ENCODE results near the gene MXD4. TPM values are rescaled to one million over a fixed set of nuclear protein-coding genes. Genes with fewer than 3 reads are reported as not detected.
"Not testable (repeated sequence)": the region's sequence is repeated elsewhere in the genome, so short reads cannot be mapped to it uniquely, and the experiment has no call there.

Gene MXD4
- total RNA-seq, 1 donor from 2014 or later = 92.3 TPM

DNA sequence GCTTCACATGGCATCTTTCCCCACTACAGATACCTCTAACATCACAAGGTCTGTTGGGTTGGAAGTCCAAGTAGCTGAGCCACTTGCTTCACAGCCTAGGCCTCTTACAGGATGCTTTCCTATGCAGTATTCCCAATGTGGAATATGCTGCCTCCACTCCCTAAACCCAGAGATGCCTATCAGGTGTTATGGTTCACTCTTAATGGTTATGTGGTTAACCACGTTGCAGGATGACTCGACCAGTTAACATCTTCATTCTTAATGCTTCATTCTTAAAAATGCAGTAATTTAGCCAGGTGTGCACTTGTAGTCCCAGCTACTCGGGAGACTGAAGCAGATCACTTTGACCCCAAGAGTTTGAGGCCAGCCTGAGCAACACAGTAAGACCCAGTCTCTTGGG is 44.2 kb downstream of the MXD4 start:
- H3K27me3 Mint-ChIP-seq (ENCODE audit: low read depth, unreplicated experiment) = peaks cover 23% of the 10 kb centered on the region

DNA sequence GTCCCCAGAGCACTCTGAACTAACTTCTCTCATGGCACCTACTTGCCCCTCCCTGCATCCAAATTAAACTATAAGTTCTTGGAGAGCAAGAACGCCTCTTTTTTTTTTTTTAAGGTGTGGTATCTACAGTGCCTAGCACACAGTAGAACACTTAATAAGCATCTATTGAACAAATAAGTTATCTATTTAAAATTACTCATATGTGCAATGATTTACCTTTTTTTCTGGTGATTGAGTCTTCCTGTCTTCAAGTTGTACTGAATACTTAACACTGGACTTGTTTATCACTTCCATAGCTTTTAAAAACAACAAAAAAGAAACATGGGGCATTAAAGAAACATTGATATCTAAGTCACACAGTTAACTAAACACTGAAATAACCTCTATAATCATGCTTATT is 49.1 kb downstream of the MXD4 start:
- H2AFZ ChIP-seq (ENCODE audit: low read depth, low read length) = no peak overlapping the region
- H3K9me3 Mint-ChIP-seq (ENCODE audit: unreplicated experiment) = no peaks in the 10 kb centered on the region
- H3K36me3 ChIP-seq (ENCODE audit: insufficient read depth, low read length) = no peaks in the 10 kb centered on the region
- no peak overlapping the region for H3K4me3 Mint-ChIP-seq (ENCODE audit: unreplicated experiment)
- no peaks in the 10 kb centered on the region for H3K79me2 ChIP-seq (ENCODE audit: insufficient read depth, low read length)
- H3K9me3 ChIP-seq (ENCODE audit: insufficient read depth, low read depth, low read length) = no peaks in the 10 kb centered on the region
- no peak overlapping the region for H3K27ac ChIP-seq (ENCODE audit: low read depth, low read length)
- no peaks in the 10 kb centered on the region for H3K4me1 ChIP-seq (ENCODE audit: insufficient read depth, low read length)
- FAIRE-seq (no peak), DNase-seq (ENCODE audit: low read depth) (no peak)
- no peak overlapping the region for H3K4me3 ChIP-seq (ENCODE audit: insufficient read depth, low read depth, low read length)
- H3K27me3 Mint-ChIP-seq (ENCODE audit: low read depth, unreplicated experiment) = peaks cover 25% of the 10 kb centered on the region
- peaks cover 9% of the 10 kb centered on the region for H4K20me1 ChIP-seq (ENCODE audit: insufficient read depth, low read length)
- H3K4me1 Mint-ChIP-seq (ENCODE audit: low read depth, unreplicated experiment) = peaks cover 2% of the 10 kb centered on the region
- H3K9ac ChIP-seq (ENCODE audit: low read length) = no peak overlapping the region
- no peak overlapping the region for H3K27ac Mint-ChIP-seq (ENCODE audit: unreplicated experiment)
- no peak overlapping the region for H3K4me2 ChIP-seq (ENCODE audit: low read length)
- TF ChIP-seq, protein P1, sequence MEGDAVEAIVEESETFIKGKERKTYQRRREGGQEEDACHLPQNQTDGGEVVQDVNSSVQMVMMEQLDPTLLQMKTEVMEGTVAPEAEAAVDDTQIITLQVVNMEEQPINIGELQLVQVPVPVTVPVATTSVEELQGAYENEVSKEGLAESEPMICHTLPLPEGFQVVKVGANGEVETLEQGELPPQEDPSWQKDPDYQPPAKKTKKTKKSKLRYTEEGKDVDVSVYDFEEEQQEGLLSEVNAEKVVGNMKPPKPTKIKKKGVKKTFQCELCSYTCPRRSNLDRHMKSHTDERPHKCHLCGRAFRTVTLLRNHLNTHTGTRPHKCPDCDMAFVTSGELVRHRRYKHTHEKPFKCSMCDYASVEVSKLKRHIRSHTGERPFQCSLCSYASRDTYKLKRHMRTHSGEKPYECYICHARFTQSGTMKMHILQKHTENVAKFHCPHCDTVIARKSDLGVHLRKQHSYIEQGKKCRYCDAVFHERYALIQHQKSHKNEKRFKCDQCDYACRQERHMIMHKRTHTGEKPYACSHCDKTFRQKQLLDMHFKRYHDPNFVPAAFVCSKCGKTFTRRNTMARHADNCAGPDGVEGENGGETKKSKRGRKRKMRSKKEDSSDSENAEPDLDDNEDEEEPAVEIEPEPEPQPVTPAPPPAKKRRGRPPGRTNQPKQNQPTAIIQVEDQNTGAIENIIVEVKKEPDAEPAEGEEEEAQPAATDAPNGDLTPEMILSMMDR (IDR thresholded peaks at IDR 0.05; ENCODE audit: insufficient read depth, low read depth, low read length) = no peak
- no peak for TF ChIP-seq EZH2 (IDR thresholded peaks at IDR 0.05; ENCODE audit: insufficient read depth, low read length)
- H3K36me3 Mint-ChIP-seq (ENCODE audit: low read depth, unreplicated experiment) = peaks cover 5% of the 10 kb centered on the region
- peaks cover 5% of the 10 kb centered on the region for H3K27me3 ChIP-seq (ENCODE audit: insufficient read depth, low read length)

More for the DNA sequence above, 44.2 kb downstream of the MXD4 start:
- Histone ChIP-seq H3K4me2 (ENCODE audit: low read length) (no peak overlapping the region), H3K27ac (ENCODE audit: low read depth, low read length) (no peak overlapping the region), H2AFZ (ENCODE audit: low read depth, low read length) (no peak overlapping the region), H3K4me1 (ENCODE audit: insufficient read depth, low read length) (peaks cover 4% of the 10 kb centered on the region), H3K79me2 (ENCODE audit: insufficient read depth, low read length) (no peaks in the 10 kb centered on the region), H3K36me3 (ENCODE audit: insufficient read depth, low read length) (no peaks in the 10 kb centered on the region), H4K20me1 (ENCODE audit: insufficient read depth, low read length) (peaks cover 21% of the 10 kb centered on the region), H3K4me3 (ENCODE audit: insufficient read depth, low read depth, low read length) (no peak overlapping the region), H3K27me3 (ENCODE audit: insufficient read depth, low read length) (peaks cover 5% of the 10 kb centered on the region), H3K9ac (ENCODE audit: low read length) (no peak overlapping the region), H3K9me3 (ENCODE audit: insufficient read depth, low read depth, low read length) (no peaks in the 10 kb centered on the region)
- FAIRE-seq (no peak), DNase-seq (ENCODE audit: low read depth) (peak; percentile 74)
- Mint-ChIP-seq H3K4me3 (ENCODE audit: unreplicated experiment) (no peak overlapping the region), H3K4me1 (ENCODE audit: low read depth, unreplicated experiment) (peaks cover 12% of the 10 kb centered on the region), H3K9me3 (ENCODE audit: unreplicated experiment) (no peaks in the 10 kb centered on the region), H3K36me3 (ENCODE audit: low read depth, unreplicated experiment) (peaks cover 3% of the 10 kb centered on the region), H3K27ac (ENCODE audit: unreplicated experiment) (no peak overlapping the region)
- TF ChIP-seq, protein P1 (IDR thresholded peaks at IDR 0.05; ENCODE audit: insufficient read depth, low read depth, low read length) = no peak
- no peak for TF ChIP-seq EZH2 (IDR thresholded peaks at IDR 0.05; ENCODE audit: insufficient read depth, low read length)

GRCh38 chr4:2202789-2203188 is 59.1 kb downstream of the MXD4 start:
- not testable (repeated sequence) for FAIRE-seq; H3K9me3 ChIP-seq (ENCODE audit: insufficient read depth, low read depth, low read length); H3K36me3 ChIP-seq (ENCODE audit: insufficient read depth, low read length); H2AFZ ChIP-seq (ENCODE audit: low read depth, low read length); H3K9ac ChIP-seq (ENCODE audit: low read length); H3K4me1 ChIP-seq (ENCODE audit: insufficient read depth, low read length); H3K4me1 Mint-ChIP-seq (ENCODE audit: low read depth, unreplicated experiment); H3K4me3 Mint-ChIP-seq (ENCODE audit: unreplicated experiment); H4K20me1 ChIP-seq (ENCODE audit: insufficient read depth, low read length); H3K4me3 ChIP-seq (ENCODE audit: insufficient read depth, low read depth, low read length); H3K79me2 ChIP-seq (ENCODE audit: insufficient read depth, low read length); H3K27me3 Mint-ChIP-seq (ENCODE audit: low read depth, unreplicated experiment); H3K27ac Mint-ChIP-seq (ENCODE audit: unreplicated experiment); H3K27me3 ChIP-seq (ENCODE audit: insufficient read depth, low read length); H3K27ac ChIP-seq (ENCODE audit: low read depth, low read length); H3K4me2 ChIP-seq (ENCODE audit: low read length); DNase-seq (ENCODE audit: low read depth); H3K9me3 Mint-ChIP-seq (ENCODE audit: unreplicated experiment)
- H3K36me3 Mint-ChIP-seq (ENCODE audit: low read depth, unreplicated experiment) = peaks cover 13% of the 10 kb centered on the region

Other genes starting within 250 kb of the MXD4 start
- gene NAT8L, start 202.8 kb downstream of the MXD4 start, total RNA-seq = 1.2 and 1.6 TPM in 2 replicates
- gene HAUS3, start 20.0 kb downstream of the MXD4 start, total RNA-seq = 9.1 and 10.7 TPM in 2 replicates
- gene POLN, start 20.0 kb downstream of the MXD4 start, total RNA-seq = 3.1 and 3.6 TPM in 2 replicates
- 0.31 and 0.68 TPM in 2 replicates for gene ZFYVE28, start 156.5 kb upstream of the MXD4 start, total RNA-seq
- not detected in 2 replicates for gene CFAP99, start 156.8 kb upstream of the MXD4 start, total RNA-seq
- gene RNF4, start 207.0 kb upstream of the MXD4 start, total RNA-seq = 73.6 and 77.2 TPM in 2 replicates

Data from astrocyte (in vitro differentiated cells and primary cell).